Stimulated activated naive CD8-positive, alpha-beta T cell treated with anti-CD3 and anti-CD28 coated beads, Interleukin-15, Interleukin-2, amounts not matched to agents 100 U/mL and 50 U/mL, for 24 hours (primary cell): Measurements from ENCODE around the gene PITPNB.

Experiments
- ATAC-seq: fragments of 150-1000 bp; cut with Tn5 transposase; one replicate; pipeline ENCODE4 v1.10.0; 2021
- DNase-seq: peaks from one replicate; pipeline ENCODE4 v3.0.0; 2021

Gene PITPNB

DNA sequence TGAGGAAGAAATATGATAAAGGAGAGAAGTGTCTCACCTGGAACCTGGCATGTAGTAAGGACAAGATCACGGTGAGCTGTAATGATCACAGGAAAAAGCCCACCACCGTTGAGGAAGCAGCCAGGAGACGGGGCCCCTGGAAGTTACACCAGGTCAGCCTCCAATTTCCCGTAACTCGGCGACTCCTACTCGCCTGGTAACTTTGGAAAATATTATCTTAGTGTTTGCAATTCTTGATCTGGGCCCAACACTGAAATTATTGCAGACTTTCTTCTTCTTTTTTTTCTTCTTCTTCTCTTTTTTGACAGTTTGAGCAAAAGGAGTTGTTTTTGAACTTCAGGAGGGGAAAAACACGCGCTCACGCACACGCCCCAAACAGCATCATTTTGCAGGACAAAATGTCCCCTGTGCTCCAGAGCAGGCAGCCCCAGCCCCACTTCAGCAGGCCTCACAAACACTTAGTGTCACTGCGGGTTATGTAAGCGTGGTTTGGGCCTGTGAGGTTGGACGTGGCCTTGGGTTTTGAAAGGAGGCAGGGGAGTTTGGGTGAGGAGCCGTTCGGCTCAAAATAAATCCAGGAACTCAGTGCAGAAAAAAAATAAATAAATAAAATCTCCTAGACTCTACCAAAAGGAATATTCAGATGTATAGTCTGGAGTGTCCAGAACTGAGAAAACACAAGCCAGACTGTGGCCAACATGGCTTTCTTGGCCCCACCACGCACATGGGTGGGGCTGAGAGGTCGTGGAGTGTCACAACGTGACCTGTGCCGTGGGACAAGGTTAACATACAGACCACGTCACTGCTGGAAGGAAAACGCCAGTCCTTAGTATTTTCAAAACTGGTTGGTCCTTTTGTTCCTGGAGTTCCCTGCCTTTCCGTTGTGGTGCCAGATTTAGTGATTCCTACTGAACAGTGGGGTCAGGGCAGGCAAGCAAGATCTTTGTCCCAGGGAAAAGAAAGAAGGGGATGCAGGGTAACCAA lies 91.2 kb downstream of the PITPNB start:
- DNase-seq = no peak
- ATAC-seq = no peak

DNA sequence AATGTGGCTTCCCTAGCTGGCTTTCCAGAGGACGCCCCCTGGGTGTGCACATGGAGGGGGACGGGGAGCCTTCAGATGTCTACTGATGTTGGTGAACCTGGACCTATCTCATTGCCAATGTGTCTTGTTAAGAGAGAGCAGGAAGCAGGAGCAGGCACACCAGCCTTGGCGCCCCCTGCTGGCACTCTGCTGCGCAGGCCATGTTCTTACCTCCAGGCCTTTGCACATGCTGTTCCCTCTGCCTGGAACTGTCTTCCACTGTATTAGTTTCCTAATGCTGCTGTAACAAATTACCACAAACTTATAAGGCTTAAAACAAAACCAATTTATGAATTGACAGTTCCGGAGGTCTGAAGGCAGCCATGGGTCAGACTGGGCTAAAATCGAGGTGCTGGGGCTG lies 93.9 kb downstream of the PITPNB start:
- peak; percentile 37 for DNase-seq
- no peak for ATAC-seq

DNA sequence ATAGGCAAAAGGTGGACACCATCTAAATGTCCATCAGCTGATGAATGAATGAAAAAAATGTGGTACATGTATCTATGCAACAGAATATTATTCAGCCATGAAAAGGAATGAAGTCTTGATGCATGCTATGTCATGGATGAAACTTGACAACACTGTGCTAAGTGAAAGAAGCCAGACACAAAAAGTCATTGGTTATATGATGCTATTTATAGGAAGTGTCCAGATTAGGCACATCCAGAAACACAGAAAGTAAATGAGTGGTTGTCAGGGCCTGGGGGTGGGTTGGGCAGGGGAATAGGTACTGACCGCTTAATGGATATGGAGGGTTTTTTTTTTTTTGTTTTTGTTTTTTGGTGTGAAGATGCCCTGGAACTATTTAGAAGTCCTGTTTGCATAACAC lies 95.8 kb downstream of the PITPNB start:
- ATAC-seq = no peak
- DNase-seq = no peak

DNA sequence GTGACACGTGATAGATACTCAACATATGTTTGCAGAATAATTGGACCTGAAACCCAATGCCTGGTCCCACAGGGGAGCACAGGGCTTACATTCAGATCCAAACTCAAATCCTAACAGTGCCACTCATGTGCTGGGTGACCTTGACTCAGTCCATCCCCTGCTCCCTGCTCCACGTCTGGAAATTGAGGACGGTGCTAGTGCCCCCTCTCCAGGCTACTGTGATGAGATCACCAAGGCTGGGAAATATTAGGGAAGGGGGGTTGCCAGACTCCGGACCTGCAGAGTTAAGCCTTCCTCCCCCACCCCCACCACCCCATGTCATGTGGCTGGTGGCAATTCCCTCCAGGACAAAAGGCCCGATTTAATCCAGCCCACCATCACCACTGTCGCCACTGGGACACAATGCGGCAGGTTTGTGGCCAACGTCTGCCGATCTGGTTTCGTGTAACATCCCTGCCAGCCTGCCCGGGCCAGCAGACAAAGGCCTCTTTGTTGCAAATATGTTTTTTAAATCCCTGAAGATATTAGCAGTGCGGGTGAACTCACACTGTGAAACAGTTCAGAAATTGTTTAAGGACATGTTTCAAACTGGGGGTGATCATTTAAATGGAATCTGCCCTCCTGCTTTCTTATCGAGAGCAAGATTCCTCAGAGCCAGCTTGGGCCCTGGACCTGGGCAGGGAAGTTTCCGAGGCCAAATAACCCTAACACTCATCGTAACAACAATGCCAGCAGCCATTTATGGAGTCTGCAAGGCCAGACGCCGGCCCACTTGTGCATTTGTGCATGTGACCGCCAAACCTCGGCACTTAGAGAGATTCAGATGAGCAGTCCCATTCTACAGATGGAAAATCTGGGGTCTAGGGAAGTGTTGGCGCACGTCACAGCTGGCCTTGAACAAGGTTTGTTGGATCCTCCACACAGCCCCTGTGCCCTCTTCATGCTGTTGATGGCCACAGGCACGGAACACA lies 97.9 kb downstream of the PITPNB start:
- DNase-seq = no peak
- ATAC-seq = no peak

DNA sequence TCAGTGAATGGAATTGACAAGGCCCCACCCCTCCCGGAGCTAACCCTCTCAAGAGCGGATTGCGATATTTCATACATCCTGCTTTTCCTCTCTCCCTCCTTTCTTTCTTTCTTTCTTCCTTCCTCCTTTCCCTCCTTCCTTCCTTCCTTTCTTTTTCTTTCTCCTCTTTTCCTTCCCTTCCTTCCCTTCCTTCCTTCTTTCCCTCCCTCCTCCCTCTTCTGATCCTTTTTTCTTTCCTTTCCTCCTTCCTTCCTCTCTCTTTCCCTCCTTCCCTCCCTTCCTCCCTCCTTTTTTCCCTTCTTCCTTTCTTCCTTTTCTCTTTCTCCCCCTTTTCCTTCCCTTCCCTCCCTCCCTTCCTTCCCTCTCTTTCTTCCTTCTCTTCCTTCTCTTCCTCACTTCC lies 102.5 kb downstream of the PITPNB start:
- DNase-seq (no peak), ATAC-seq (no peak)

DNA sequence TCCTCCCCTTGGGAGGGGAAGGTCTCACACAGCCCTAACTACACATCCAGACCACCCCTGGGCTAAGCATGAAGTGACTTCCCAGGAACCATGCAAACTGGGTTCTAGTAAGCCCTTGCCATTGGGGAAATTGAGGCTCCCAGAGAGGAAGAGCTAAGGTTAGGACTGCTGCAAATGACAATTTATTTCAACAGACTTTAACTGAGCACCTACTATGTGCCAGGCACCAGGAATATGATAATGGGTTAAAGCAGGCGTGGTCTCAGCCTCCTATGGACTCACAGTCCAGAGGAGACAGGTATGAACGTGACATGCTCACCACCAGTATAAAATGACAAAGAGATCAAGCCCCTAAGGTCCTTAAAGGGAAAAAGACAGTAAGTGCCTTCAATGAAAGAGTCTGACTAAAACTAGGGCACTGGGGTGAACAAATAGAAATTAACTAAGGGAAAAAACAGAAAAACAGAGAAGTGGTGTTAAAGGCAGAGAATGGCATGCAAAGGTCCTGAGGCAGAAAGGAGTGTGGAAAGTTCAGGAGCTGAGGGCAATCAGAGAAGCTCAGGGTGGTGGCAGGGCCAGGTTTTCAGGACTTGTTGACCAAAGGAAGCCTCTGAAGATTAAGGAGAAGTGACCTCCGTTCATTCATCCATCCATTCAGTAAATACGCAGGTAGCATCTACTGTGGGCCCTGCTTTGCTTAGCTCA lies 103.1 kb downstream of the PITPNB start:
- DNase-seq (no peak), ATAC-seq (no peak)

DNA sequence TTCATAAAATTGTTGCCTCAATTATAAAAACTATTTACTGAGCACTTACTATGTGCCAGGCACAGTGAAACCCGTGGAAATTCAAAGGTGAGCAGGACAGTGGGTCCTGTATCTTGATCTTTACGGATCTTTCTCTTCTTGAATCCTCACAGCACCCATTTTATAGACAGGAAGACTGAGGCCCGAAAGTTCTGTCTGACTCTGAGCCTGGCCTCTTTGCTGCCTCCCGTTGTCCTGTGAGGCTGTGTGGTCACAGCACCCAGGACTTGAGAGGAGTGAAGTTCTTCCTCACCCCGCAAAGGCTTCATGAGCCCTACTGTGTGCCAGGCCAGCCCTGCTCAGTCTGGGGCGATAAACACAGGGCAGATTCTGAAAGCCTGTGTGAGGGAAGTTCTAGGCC lies 104.1 kb downstream of the PITPNB start:
- DNase-seq = no peak
- ATAC-seq = no peak

DNA sequence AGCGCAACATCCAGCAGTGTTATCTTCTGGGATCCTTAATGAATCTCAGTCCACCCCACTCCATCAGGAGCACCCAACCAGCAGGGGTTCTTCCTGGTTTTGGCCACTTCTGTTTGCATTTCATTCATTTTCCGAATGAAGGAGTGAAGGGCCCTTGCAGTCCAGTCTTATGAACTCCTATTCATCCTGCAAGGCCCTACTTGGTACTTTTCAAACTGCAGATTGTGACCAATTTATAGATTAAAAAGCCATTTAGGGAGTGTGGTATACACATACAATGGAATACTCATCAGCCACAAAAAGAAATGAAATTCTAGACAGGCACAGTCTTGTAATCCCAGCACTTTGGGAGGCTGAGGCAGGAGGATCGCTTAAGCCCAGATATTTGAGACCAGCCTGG lies 107.3 kb downstream of the PITPNB start:
- ATAC-seq = no peak

DNA sequence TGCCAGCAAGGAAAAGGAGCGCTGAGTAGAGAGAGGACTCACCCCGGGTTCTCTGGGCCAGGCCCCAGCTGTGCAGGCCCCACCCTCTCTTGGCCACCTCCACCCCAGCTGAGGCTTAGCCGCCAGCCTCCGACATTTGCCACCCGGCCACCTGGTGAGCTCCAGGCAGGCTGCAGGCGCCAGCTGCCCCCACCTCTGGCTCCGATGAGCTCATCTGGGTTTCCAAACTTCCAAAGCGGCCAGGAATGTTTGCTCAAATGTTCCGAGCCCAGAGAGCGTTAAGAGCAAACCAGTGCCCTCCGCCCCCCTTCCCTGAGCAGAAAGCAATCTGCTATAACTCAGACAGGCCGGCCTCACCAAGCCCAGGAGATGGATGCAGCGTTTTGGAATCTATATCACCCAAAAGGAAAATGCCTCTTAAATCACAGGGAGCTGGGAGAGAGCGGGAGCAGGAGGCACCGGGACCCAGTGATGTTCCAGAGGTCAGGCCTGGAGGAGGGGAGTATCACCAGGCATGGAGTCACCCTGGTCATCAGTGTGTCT lies 108.4 kb downstream of the PITPNB start:
- DNase-seq (no peak), ATAC-seq (no peak)

More for the DNA sequence above, 107.3 kb downstream of the PITPNB start:
- DNase-seq = no peak

DNA sequence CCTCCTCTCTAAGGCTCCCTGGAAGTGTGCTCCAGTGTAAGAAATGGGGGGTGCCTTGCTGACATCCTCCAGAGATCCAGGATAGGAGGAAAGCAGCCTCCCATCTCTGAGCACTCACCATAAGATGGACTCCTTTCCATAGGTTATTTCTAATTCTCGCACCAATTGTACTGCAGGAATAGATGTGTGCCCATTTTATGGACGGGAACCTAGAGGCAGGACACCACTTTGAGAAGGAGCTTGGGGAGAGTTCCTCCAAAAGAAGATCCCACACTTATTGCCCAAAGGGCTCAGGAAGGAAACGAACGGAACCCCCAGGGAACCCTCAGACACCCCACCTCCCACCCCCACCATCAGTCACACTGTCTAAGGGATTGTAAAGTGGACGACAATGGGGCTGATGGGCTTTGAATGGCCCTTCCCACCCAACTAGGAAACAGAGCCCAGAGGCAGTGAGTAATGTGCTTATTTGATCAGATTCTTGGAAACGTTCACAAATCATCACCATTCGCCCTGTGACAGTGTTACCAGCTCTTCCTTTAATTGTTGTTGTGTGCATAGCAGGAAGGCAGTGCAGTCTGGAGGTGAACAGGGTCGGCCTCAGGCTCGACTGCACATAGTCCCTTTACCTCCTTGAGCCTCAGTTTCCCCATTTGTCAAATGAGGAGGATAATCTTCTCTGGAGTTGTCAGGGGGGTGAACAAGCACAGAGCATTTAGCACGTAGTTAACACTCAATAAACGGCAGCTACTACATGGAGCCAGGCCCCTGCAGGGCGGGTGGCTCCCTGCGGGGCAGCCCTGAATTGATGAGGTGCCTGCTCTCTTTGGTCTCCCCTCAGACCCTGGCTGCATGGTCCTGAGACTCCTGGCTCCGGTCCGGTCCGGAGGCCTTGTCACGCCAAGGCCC lies 109.1 kb downstream of the PITPNB start:
- DNase-seq (no peak), ATAC-seq (no peak)

DNA sequence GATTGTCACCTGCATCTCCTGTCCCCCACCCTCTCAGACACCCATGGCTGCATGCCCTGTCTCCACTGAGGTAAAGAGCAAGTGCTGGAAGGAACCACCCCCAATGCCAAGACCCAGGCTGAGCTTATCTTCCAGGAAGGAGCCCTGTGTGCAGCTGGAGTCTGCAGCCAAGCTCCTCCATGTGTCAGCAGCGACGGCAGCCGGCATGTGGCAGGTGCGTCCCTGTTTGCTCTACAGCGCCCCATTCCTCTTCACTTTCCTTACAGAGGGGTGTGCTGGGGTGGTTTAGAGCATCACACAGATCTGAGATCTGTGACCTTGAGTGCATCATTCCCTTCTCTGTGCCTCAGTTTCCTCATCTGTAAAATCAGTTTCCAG lies 109.8 kb downstream of the PITPNB start:
- ATAC-seq (no peak), DNase-seq (no peak)

DNA sequence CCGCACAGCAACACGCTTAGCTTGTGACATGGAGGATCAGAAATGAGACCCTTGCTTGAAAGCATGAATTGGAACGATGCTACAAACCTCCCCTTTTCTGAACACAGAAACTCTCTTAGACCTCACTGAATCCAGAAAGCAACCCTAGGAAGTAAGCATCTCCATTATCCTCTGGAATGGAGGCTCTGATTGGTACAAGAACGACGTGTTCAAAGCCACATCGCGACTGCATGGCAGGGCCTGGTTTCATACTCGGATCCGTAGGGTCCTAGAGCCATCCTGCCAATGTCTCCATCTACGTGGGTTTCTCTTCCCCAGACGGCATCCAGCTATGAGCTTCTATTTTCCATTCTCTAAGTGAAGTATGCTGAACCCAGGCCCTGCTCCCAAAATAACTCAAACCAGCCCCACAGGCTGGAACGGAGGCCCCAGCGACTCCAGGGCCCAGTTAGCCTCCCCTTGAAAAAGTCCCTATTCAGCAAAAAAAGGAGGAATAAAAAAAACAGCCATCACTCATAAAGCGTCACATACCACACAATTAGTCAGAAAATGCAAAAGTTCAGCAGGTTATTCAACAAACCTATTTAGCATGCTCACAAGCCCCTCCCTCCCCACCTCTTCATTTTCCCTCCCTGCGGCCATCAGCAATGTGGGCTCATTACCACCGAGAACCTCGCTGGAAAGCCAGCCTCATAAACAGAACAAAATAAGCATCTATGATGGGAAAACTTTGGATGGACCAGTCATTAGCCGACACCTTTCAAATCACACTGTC lies 110.4 kb downstream of the PITPNB start:
- DNase-seq (no peak), ATAC-seq (no peak)

DNA sequence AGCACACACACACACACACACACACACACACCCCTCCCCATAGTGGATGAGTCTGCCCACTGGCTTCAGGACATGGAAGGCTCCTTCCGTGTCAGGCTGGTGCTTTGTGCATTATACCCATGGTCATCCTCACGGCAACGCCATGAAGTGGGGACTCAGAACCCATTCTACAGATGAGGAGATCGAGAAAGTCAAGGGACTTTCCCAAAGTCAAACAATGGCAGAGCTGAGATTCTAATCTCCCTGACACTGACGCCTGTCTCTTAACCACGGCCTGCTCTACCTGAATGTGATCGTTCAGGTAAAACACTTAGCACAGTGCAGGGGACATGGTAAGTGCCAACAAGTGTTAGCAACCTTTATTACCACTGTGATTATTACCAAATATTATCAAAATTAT lies 113.2 kb downstream of the PITPNB start:
- no peak for ATAC-seq
- DNase-seq = no peak

DNA sequence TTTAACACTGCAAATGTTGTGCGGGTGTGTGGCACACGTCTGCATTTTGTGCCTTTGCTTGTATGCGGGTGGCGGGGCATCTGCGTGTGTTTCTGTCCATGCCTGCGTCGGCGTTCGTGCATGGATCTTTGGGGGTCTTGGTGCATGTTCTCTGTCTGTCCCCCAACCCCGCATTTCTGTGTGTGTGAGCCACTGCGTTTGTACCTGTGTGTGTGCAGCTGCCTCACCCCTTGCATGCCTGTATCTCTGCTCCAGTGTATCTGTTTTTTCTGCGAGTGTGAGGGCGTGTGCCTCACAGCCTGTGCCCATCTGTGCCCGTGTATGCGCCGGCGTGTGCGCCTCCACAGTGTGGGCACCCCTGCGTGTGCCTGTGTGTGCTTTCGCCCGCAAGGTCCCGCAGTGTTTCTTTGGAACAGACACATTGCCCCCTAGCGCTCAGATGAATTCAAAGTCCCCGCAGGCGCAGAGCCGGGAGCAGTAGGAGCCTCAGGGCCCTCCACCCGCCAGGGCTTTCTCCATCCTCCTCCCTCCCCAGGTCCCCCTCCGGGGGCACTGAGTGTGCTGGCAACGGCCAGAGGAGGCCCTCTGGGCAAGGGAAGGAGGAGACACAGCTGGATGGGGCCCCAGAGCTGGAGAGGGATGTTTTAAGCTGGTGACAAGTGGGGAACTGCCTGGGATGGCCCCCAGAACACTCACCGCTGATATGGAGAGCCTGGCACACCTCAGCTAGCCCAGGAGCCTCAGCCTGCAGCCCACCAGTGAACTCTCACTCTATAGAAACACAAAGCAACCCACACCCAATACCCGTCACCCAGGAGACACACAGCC lies 114.4 kb downstream of the PITPNB start:
- DNase-seq = peak; percentile 58
- peak; percentile 41 for ATAC-seq

DNA sequence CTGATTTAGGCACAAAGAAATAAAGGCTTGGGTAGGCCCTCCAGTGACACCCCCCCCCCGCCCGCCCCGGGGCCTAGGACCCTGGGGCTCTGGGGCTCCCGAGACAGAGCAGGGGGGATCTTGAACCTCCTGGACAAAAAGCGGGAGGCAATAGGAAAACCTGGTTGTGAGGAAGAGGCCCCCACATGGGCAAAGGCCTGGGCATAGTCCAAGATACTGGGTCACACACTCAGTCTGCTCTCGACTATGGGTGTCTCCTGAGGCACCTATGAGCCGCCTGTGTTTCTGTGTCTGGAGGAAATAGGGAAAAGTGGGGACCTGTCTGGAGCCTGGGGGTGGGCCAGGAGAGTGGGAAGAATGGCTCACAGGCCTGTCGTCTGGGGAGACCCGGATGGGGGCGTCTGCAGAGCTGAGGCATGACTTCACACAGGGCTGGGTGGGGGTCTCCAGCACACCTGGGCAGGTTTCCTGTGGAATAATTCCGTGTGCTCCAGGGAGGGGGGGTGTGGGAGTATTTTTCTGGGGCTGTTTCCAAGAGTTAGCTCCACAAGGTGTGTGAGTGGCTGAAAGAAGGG lies 115.1 kb downstream of the PITPNB start:
- ATAC-seq (no peak), DNase-seq (no peak)

DNA sequence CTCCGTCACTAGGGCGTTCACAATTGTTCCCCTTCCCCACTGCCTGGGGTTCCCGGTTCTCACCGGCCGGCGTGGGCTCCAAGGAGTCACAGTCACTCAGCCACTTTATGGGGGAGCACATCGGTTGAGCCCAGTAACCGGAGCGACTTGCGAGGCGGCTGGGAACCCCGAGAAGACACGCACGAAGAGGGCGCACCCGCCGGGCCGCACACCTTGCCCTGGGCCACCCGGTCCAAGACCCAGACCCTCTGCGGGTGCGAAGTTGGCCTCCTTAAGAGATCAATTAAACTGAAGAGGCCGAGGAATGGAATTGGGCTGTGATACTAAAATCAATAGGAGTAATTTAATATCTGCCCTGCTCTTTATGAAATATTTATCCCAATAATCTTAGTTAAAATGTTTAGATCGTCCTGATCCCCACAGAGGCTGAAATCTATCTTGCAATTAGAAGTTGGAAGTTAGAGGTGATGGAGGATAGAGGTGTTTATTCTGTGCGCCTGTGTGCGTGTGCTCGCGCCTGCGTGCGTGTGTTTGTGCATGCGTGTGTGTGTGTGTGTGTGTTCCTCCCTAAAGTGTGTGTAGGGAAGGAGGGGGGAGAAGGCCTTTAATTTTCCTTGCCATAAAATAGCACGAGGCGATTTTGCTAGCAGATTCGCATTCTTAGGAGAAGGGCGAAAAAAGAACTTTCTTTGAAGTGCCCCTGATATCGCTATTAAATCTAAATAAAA lies 116.5 kb downstream of the PITPNB start:
- no peak for ATAC-seq
- DNase-seq = no peak
